ENCODE results near the gene ARHGAP45.

Gene ARHGAP45

DNA sequence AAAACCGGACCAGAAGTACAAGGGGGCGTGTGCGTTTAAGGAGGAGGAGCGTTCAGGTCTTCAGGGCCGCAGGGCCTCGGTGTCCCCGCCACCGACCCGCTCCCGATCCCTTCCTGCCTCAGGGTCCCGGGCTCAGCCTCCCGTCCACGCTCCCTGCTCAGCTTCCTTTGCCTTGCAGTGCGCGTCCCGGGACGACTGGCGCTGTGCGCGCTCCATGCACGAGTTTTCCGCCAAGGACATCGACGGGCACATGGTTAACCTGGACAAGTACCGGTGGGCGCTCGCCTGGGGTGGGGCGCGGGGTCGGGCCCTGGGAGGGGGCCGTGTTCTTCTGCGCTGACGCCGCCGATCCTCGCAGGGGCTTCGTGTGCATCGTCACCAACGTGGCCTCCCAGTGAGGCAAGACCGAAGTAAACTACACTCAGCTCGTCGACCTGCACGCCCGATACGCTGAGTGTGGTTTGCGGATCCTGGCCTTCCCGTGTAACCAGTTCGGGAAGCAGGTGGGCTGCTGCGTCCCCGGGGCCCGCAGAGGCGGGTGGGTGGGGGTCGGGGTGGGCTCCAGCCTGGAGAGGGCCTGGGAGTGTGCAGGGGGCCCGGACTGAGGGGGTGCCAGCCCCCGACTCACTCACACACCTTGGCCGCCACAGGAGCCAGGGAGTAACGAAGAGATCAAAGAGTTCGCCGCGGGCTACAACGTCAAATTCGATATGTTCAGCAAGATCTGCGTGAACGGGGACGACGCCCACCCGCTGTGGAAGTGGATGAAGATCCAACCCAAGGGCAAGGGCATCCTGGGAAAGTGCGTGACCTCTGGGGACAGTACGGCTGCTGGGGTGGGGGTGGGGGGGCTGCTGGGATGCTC, 38.3 kb downstream of the ARHGAP45 start:
- Histone ChIP-seq H3K9ac (ENCODE audit: insufficient read length) (peak overlapping the region; percentile 69), H3K9me3 (ENCODE audit: low read depth, low read length) (no peaks in the 10 kb centered on the region), H3K36me3 (ENCODE audit: insufficient read depth, low read length) (peaks cover 8% of the 10 kb centered on the region; the same call in 1 of the 2 replicates), H3K4me3 (peak overlapping the region; percentile 84), H3K27ac (0 out of 2 replicates have a peak overlapping the region, but pooled peaks have one; percentile 11)
- DNase-seq (ENCODE audit: low read depth, low spot score) = no peak
- no peak for TF ChIP-seq FOXP2 (optimal IDR thresholded peaks at IDR 0.05; ENCODE audit: control extremely low read depth, extremely low read length, insufficient read depth)
- no peak for TF ChIP-seq POLR2AphosphoS5 (IDR thresholded peaks at IDR 0.05; ENCODE audit: borderline replicate concordance, low read depth, low read length)
- no peak for TF ChIP-seq EZH2 (IDR thresholded peaks at IDR 0.05)

DNA sequence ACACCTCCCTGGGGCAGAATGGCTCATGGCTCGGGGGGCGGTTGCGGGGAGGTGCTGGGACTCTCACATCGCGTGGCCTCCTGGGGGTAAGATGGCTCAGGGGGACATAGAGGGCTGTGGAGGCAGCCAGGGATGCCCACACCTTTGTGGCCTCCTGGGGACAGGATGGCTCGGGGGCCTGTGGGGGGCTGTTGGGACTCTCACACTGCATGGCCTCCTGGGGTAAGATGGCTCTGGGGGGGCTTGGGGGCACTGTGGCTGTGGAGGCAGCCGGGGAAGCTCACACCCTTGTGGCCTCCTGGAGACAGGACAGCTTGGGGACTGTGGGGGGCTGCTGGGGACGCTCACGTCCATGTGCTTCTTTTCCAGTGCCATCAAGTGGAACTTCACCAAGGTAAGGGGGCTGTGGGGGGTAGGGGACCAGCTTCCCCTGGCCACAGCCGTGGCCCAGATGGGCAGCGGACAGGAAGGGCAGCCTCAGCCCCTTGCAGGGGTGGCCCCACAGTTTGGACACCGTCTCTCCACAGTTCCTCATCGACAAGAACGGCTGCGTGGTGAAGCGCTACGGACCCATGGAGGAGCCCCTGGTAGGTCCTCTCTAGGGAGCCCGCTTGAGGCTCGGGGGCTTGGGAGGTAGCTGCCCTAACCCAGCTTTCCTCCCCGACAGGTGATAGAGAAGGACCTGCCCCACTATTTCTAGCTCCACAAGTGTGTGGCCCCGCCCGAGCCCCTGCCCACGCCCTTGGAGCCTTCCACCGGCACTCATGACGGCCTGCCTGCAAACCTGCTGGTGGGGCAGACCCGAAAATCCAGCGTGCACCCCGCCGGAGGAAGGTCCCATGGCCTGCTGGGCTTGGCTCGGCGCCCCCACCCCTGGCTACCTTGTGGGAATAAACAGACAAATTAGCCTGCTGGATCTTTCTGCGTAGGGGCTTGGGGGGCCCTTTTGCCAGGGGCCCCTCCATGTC, 39.2 kb downstream of the ARHGAP45 start:
- Histone ChIP-seq H3K9ac (ENCODE audit: insufficient read length) (no peak overlapping the region), H3K27ac (no peak overlapping the region), H3K36me3 (ENCODE audit: insufficient read depth, low read length) (peaks cover 8% of the 10 kb centered on the region; the same call in 1 of the 2 replicates), H3K4me3 (no peak overlapping the region; the same call in 1 of the 2 replicates), H3K9me3 (ENCODE audit: low read depth, low read length) (no peaks in the 10 kb centered on the region)
- no peak for TF ChIP-seq POLR2AphosphoS5 (IDR thresholded peaks at IDR 0.05; ENCODE audit: borderline replicate concordance, low read depth, low read length)
- no peak for DNase-seq (ENCODE audit: low read depth, low spot score)

DNA sequence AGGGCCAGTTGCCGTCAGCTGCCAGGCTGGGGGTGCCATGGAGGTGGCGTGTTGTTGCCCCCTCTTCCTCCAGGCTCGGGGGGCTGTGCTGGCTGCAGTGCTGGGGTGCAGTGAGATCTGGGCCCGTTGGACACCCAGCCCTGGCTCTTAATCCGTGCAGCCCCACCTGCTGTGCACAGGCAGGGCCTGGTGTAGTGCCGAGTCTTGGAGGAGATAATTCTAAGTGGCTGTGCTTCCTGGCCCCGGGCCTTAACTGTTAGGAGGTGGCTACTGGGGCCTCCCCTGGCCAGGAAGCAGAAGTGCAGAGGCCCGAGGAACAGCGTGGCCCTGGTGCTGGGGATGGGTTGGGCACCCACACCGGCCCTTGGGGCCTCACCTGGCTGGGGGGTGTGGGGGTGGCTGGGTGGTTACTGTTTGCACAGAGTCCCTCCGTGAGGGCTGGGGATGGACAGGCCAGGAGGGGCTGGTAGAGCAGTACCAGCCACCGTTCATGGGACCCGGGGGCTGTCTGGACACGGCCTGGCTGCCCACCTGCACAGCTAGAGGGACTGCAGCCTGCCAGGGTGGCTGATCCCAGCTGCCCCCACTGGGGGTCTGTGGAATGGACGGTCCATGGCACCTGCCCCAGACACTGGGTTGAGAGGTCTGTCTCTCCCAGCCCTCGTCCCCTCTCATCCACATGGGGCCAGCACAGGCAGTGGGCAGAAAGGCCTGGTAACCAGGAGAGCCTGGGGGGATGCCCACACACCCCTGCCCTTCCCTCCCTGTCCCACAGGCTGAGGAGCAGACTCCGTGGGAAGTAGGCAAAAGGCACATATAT, 40.1 kb downstream of the ARHGAP45 start:
- no peak overlapping the region for H3K4me3 ChIP-seq
- H3K27ac ChIP-seq = no peak overlapping the region
- no peaks in the 10 kb centered on the region for H3K9me3 ChIP-seq (ENCODE audit: low read depth, low read length)
- no peak for DNase-seq (ENCODE audit: low read depth, low spot score)
- no peak overlapping the region for H3K9ac ChIP-seq (ENCODE audit: insufficient read length)
- H3K36me3 ChIP-seq (ENCODE audit: insufficient read depth, low read length) = peaks cover 8% of the 10 kb centered on the region; the same call in 1 of the 2 replicates
- TF ChIP-seq EZH2 (IDR thresholded peaks at IDR 0.05) (no peak), FOXP2 (optimal IDR thresholded peaks at IDR 0.05; ENCODE audit: control extremely low read depth, extremely low read length, insufficient read depth) (no peak), POLR2AphosphoS5 (IDR thresholded peaks at IDR 0.05; ENCODE audit: borderline replicate concordance, low read depth, low read length) (no peak)

DNA sequence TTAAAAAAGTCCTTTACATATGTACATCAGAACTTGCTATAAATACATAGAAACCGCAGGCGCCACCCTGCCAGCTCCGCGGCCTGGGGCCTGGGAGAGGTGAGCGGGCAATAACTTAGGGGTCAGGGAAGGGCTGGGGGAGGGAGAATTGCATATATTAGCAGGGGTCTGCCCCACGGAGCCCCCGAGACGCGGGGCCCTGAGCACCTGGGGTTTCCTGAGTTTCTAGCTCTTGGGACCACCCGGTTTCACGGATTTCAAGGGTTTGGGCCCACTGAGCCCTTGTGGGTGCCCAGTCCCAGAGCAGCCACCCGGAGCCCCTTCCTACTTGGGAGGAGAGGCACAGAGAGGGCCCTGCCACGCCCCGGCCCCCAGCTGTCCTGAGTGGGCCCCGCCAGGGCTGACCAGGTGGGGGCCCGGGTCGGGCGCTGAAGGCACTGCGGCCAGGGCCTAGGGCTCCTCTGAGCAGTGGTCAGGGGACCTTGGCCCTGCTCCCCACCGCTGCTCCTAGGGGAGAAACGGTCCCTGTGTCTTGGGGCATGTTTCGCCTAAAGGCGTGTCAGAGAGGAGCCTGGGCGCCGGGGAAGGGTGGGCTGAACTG, 40.8 kb downstream of the ARHGAP45 start:
- Histone ChIP-seq H3K27ac (no peak overlapping the region), H3K9ac (ENCODE audit: insufficient read length) (no peak overlapping the region), H3K9me3 (ENCODE audit: low read depth, low read length) (no peaks in the 10 kb centered on the region), H3K36me3 (ENCODE audit: insufficient read depth, low read length) (peaks cover 11% of the 10 kb centered on the region; the same call in 1 of the 2 replicates), H3K4me3 (no peak overlapping the region)
- DNase-seq (ENCODE audit: low read depth, low spot score) = no peak
- TF ChIP-seq EZH2 (IDR thresholded peaks at IDR 0.05) (no peak), FOXP2 (optimal IDR thresholded peaks at IDR 0.05; ENCODE audit: control extremely low read depth, extremely low read length, insufficient read depth) (no peak), POLR2AphosphoS5 (IDR thresholded peaks at IDR 0.05; ENCODE audit: borderline replicate concordance, low read depth, low read length) (0 out of 2 replicates have a peak, but pooled peaks have one; percentile 29)

DNA sequence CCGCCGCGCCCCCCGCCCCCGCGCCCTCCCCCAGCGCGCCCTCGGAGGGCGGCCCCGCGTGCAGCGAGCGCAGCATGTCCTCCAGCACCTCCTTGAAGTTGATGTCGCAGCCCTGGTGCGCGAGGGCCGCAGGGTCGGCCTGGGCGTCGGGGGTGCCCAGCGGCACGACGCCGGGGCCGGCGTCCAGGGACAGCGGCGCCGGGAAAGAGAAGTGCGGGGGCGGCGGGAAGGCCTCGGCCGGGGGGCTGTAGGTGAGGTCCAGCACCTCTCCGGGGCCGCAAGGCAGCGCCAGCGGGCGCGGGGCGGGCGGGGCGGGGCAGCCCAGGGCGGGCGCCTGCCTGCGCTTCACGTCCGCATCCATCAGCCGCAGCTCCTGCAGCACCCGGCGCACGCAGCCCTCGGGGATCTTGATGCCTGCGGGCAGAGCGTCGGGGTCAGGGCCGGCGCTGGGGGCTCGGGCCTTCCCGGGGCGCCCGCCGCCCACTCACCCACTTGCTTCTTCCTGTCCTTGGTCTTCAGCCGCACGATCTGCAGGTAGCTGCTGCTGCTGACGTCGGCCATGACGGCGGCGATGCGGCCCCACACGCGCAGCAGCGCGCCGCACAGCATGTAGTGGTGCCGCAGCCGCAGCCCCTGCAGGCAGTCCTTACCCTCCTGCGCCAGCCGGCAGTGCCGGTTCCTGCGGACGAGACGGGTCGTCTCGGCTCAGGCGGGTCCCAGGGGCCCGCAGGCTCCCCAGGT, 41.5 kb downstream of the ARHGAP45 start:
- H3K27ac ChIP-seq = no peak overlapping the region
- no peak for TF ChIP-seq POLR2AphosphoS5 (IDR thresholded peaks at IDR 0.05; ENCODE audit: borderline replicate concordance, low read depth, low read length)
- no peak for TF ChIP-seq FOXP2 (optimal IDR thresholded peaks at IDR 0.05; ENCODE audit: control extremely low read depth, extremely low read length, insufficient read depth)
- TF ChIP-seq EZH2 (IDR thresholded peaks at IDR 0.05) = no peak
- H3K9ac ChIP-seq (ENCODE audit: insufficient read length) = no peak overlapping the region
- peaks cover 12% of the 10 kb centered on the region; the same call in 1 of the 2 replicates for H3K36me3 ChIP-seq (ENCODE audit: insufficient read depth, low read length)
- DNase-seq (ENCODE audit: low read depth, low spot score) = no peak
- H3K9me3 ChIP-seq (ENCODE audit: low read depth, low read length) = no peaks in the 10 kb centered on the region
- H3K4me3 ChIP-seq = no peak overlapping the region

DNA sequence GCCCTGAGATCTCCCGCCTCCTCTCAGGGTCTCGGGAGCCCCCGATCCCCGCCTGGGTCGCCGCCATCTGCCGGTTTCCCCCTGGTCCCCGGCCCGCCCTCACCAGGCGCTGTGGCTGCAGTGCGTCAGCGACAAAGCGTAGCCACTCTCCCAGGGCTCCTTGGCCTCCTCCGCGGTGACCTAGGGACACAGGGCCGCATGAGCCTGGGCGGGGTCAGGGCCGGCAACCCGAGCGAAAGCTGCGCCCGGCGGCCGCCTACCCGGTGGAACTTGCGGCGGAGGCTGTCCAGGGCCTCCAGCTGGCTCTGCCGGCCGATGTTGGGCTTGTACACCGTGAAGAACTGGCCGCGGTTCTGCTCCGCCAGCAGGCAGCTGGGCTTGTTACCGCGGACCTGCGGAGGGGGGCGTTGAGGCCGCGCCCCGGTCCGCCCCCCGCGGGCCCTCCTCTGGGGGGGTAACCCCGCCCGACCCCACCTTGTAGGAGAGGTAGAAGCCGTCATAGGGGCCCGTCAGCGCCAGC, 42.1 kb downstream of the ARHGAP45 start:
- H3K9me3 ChIP-seq (ENCODE audit: low read depth, low read length) = no peaks in the 10 kb centered on the region
- peaks cover 12% of the 10 kb centered on the region; the same call in 1 of the 2 replicates for H3K36me3 ChIP-seq (ENCODE audit: insufficient read depth, low read length)
- H3K4me3 ChIP-seq = no peak overlapping the region
- no peak overlapping the region for H3K27ac ChIP-seq
- no peak for DNase-seq (ENCODE audit: low read depth, low spot score)
- TF ChIP-seq POLR2AphosphoS5 (IDR thresholded peaks at IDR 0.05; ENCODE audit: borderline replicate concordance, low read depth, low read length) (no peak), EZH2 (IDR thresholded peaks at IDR 0.05) (no peak), FOXP2 (optimal IDR thresholded peaks at IDR 0.05; ENCODE audit: control extremely low read depth, extremely low read length, insufficient read depth) (no peak)
- H3K9ac ChIP-seq (ENCODE audit: insufficient read length) = no peak overlapping the region
